ENCODE measurements around the gene KLHL21. TPM values are rescaled to one million over a fixed set of nuclear protein-coding genes. Genes with fewer than 3 reads are reported as not detected.

Gene KLHL21
- total RNA-seq, 4 donors from 2014 or later, result 105 to 125 (median 118) TPM

GRCh38 chr1:6634371-6635052 lies 31.8 kb upstream of the KLHL21 start:
- TF ChIP-seq EP300 (IDR thresholded peaks at IDR 0.05) (no peak), CTCF (IDR thresholded peaks at IDR 0.05) (peak in 1 of 2 donors; percentile 39)

GRCh38 chr1:6632588-6633514 lies 30.2 kb upstream of the KLHL21 start:
- no peak overlapping the region for H3K27ac ChIP-seq
- H3K27me3 ChIP-seq, result no peaks in the 10 kb centered on the region
- TF ChIP-seq EP300 (IDR thresholded peaks at IDR 0.05), result no peak
- no peak for TF ChIP-seq CTCF (IDR thresholded peaks at IDR 0.05)
- TF ChIP-seq POLR2AphosphoS5 (IDR thresholded peaks at IDR 0.05), result no peak
- no peak for TF ChIP-seq POLR2A (IDR thresholded peaks at IDR 0.05)
- no peak overlapping the region for H3K4me3 ChIP-seq
- H3K9me3 ChIP-seq, result no peaks in the 10 kb centered on the region
- peaks cover 3% of the 10 kb centered on the region for H3K4me1 ChIP-seq
- no peak for DNase-seq (ENCODE audit: low spot score in 2 of 2)
- WGBS, result 90% methylated on average over 19 of the region's 30 CpGs
- H3K36me3 ChIP-seq, result peaks cover 93% of the 10 kb centered on the region

More at GRCh38 chr1:6634371-6635052, 31.8 kb upstream of the KLHL21 start:
- H3K36me3 ChIP-seq, result peaks cover 83% of the 10 kb centered on the region
- no peak overlapping the region for H3K4me3 ChIP-seq
- no peak overlapping the region for H3K27ac ChIP-seq
- H3K4me1 ChIP-seq, result peaks cover 5% of the 10 kb centered on the region
- no peaks in the 10 kb centered on the region for H3K27me3 ChIP-seq
- no peaks in the 10 kb centered on the region for H3K9me3 ChIP-seq
- 80% methylated on average over 13 of the region's 29 CpGs for WGBS
- DNase-seq (ENCODE audit: low spot score in 2 of 2), result no peak

- no peak for DNase-seq (ENCODE audit: low spot score in 2 of 2)
- TF ChIP-seq EP300 (IDR thresholded peaks at IDR 0.05), result no peak
- TF ChIP-seq POLR2A (IDR thresholded peaks at IDR 0.05), result no peak
- no peak for TF ChIP-seq POLR2AphosphoS5 (IDR thresholded peaks at IDR 0.05)
- no peak for TF ChIP-seq CTCF (IDR thresholded peaks at IDR 0.05)
- Histone ChIP-seq H3K9me3 (no peaks in the 10 kb centered on the region), H3K36me3 (peaks cover 81% of the 10 kb centered on the region), H3K27me3 (no peaks in the 10 kb centered on the region), H3K4me3 (no peak overlapping the region), H3K4me1 (peaks cover 8% of the 10 kb centered on the region), H3K27ac (no peak overlapping the region)
- 95% methylated on average over 8 of the region's 8 CpGs for WGBS
These were observed 28.4 kb upstream of the KLHL21 start for GRCh38 chr1:6631058-6631457.

GRCh38 chr1:6630027-6630426 lies 27.4 kb upstream of the KLHL21 start:
- WGBS, result 94% methylated on average over 8 of the region's 8 CpGs
- H3K9me3 ChIP-seq, result no peaks in the 10 kb centered on the region
- DNase-seq (ENCODE audit: low spot score in 2 of 2), result no peak
- H3K4me3 ChIP-seq, result no peak overlapping the region
- no peaks in the 10 kb centered on the region for H3K27me3 ChIP-seq
- TF ChIP-seq POLR2AphosphoS5 (IDR thresholded peaks at IDR 0.05) (no peak), CTCF (IDR thresholded peaks at IDR 0.05) (no peak), POLR2A (IDR thresholded peaks at IDR 0.05) (no peak), EP300 (IDR thresholded peaks at IDR 0.05) (no peak)
- H3K4me1 ChIP-seq, result peaks cover 11% of the 10 kb centered on the region
- H3K27ac ChIP-seq, result no peak overlapping the region
- H3K36me3 ChIP-seq, result peaks cover 71% of the 10 kb centered on the region

- WGBS, result 86% methylated on average over 12 of the region's 12 CpGs
- no peak overlapping the region for H3K4me3 ChIP-seq
- peaks cover 17% of the 10 kb centered on the region for H3K4me1 ChIP-seq
- TF ChIP-seq CTCF (IDR thresholded peaks at IDR 0.05) (no peak), POLR2A (IDR thresholded peaks at IDR 0.05) (no peak), POLR2AphosphoS5 (IDR thresholded peaks at IDR 0.05) (no peak), EP300 (IDR thresholded peaks at IDR 0.05) (no peak)
- DNase-seq (ENCODE audit: low spot score in 2 of 2), result no peak
- H3K36me3 ChIP-seq, result peaks cover 65% of the 10 kb centered on the region
- no peaks in the 10 kb centered on the region for H3K27me3 ChIP-seq
- no peak overlapping the region for H3K27ac ChIP-seq
- H3K9me3 ChIP-seq, result no peaks in the 10 kb centered on the region
These were observed 26.4 kb upstream of the KLHL21 start for GRCh38 chr1:6628971-6629479.
